HG03280 (cell line): ENCODE data around the gene WDR20.
A peak's percentile ranks its signal among the peaks of the same experiment; 100 is the strongest.
"Not testable (repeated sequence)": the region's sequence is repeated elsewhere in the genome, so short reads cannot be mapped to it uniquely, and the experiment has no call there.

Source experiments
- ATAC-seq: cut with Tn5 transposase; IDR thresholded peaks from one replicate; pipeline ENCODE4 v1.9.1; 2021; ENCODE audit warnings: mild to moderate bottlenecking, moderate library complexity; ENCODE audit not compliant: unreplicated experiment

Gene WDR20

DNA sequence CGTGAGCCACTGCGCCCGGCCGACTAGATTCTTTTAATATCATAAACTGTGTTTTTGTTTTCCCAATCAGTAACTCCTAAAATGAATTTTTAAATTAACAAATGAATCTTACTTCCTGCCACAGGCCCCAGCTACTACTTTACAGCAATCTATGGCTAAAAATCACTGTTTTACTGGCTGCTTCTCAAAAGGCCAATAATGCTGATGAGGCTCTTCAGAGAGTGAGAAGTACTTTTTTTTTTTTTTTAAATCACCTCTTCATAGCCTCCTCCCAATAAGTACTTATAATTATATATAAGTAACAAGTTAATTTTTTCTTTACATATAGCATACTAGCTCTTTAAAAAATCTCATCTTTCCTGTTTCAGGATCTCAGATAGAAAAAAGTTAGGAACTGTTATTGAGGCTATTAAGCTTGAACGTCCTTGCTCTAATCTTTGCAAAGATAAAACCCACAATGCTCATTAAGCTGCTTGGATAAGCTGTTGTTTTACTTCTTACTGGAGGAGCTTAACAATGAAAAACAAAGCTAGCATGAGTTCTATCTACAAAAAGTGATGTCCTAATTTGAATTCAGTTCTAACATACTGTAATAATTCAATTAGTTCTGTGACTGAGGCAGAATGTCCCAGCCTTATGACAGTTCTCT, 12.8 kb upstream of the WDR20 start:
- no peak for ATAC-seq

GRCh38 chr14:102131741-102132140, 8.0 kb upstream of the WDR20 start:
- no peak for ATAC-seq

GRCh38 chr14:102134021-102134420, 5.7 kb upstream of the WDR20 start:
- ATAC-seq = not testable (repeated sequence)

- ATAC-seq = not testable (repeated sequence)
Observed at GRCh38 chr14:102134719-102135118, 5.0 kb upstream of the WDR20 start.

DNA sequence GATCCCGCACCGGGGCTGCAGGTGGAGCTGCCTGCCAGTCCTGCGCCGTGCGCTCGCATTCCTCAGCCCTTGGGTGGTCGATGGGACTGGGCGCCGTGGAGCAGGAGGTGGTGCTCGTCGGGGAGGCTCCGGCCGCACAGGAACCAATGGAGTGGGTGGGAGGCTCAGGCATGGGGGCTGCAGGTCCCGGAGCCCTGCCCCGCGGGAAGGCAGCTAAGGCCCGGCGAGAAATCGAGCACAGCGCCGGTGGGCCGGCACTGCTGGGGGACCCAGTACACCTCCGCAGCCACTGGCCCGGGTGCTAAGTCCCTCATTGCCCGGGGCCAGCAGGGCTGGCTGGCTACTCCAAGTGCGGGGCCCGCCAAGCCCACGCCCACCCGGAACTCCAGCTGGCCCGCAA, 4.2 kb upstream of the WDR20 start:
- ATAC-seq = not testable (repeated sequence)

- no peak for ATAC-seq
Observed at GRCh38 chr14:102138535-102138934, 1.2 kb upstream of the WDR20 start.

GRCh38 chr14:102138961-102139285, 774 bp upstream of the WDR20 start:
- ATAC-seq = peak; percentile 2

- ATAC-seq = peak; percentile 25
Observed at GRCh38 chr14:102140027-102140749, 491 bp downstream of the WDR20 start.

DNA sequence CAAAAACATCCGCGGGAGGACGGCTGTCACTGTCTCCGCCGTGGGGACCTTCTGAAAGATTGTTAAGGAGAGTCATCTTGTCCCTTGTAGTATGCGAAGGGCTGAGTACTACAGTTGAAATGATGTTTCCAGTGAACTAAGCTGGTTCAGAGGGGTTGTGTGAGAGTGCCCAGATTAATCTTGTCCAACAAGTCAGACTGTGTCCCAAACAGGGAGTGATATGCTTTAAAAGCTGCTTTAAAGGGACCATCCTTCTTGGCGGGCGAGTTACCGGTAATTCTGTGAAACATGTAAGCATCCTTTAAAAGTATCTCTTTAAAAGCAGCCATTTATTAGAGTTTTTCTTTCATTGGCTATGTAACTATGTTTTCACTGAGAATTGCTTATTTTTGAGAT, 1.1 kb downstream of the WDR20 start:
- ATAC-seq = no peak

DNA sequence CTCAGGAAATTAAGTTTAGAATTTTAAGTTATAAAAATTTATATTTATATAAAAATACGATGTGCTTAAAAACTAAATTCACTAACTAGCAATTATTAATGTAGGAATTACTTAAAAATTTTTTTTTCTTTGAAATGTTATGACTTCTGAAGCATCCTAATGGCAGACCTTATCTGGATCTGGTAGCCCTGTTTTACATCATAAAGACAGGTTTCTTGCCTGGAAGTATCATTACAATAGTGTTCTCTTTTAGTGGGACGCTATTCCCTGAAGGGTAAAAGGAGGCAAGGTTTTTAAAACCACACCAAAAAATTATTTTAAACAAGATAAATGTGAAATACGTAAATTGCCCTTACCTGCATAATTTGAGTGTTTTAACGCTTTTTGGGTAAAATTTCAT, 2.1 kb downstream of the WDR20 start:
- no peak for ATAC-seq

GRCh38 chr14:102144914-102145313, 5.2 kb downstream of the WDR20 start:
- no peak for ATAC-seq

GRCh38 chr14:102145395-102145794, 5.7 kb downstream of the WDR20 start:
- no peak for ATAC-seq

- ATAC-seq = no peak
Observed at GRCh38 chr14:102146423-102146822, 6.7 kb downstream of the WDR20 start.

DNA sequence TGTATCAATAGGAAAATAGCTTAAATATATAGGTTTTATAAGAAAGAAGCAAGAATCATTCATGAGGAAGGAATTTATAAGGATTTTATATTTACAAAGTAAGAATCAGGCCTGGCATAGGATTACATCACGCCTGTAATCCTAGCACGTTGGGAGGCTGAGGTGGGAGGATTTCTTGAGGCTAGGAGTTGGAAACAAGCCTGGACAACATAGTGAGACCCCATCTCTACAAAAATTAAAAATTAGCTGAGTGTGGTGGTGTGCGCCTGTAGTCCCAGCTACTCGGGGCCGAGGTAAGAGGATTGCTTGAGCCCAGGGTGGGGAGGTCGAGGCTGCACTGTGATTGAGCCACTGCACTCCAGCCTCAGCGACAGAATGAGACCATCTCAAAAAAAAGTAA, 10.4 kb downstream of the WDR20 start:
- no peak for ATAC-seq

DNA sequence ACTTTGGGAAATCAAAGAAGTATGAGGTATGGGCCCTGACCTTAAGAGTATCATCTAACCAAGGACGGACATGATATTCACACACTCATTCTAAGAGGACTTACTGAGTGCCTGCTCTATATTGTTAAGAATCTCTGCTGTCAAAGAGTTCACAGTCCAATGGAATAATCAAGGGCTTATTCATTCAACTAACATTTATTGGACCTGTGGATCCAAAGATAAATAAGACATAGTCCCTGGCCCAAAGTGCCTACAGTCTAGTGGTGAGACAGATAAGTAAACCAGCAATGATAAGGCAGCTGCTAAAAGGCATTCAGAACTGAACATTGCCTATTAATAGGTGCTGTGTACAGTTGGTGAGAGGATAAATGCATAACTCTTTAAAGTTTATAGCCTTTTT, 11.0 kb downstream of the WDR20 start:
- ATAC-seq = no peak

- ATAC-seq = not testable (repeated sequence)
Observed at GRCh38 chr14:102151411-102151810, 11.7 kb downstream of the WDR20 start.

DNA sequence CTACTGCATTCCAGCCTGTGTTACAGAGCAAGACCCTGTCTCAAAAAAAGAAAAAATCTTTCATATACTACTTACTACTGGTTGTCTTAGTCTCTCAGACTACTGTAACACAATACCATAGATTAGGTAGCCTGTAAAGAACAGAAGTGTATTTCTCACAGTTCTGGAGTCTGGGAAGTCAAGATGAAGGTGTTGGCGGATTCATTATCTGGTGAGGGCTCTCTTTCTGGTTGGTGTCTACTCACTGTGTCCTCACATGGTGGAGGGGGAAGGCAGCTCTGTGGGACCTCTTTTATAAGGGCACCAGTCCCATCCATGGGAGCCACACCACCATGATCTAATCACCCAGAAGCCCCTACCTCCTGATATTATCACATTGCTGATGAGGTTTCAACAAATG, 14.4 kb downstream of the WDR20 start:
- no peak for ATAC-seq

- ATAC-seq = no peak
Observed at GRCh38 chr14:102154821-102155549, 15.3 kb downstream of the WDR20 start.

GRCh38 chr14:102157346-102157745, 17.6 kb downstream of the WDR20 start:
- ATAC-seq = no peak

GRCh38 chr14:102158797-102159196, 19.1 kb downstream of the WDR20 start:
- ATAC-seq = no peak

- ATAC-seq = no peak
Observed at GRCh38 chr14:102159841-102160240, 20.1 kb downstream of the WDR20 start.

DNA sequence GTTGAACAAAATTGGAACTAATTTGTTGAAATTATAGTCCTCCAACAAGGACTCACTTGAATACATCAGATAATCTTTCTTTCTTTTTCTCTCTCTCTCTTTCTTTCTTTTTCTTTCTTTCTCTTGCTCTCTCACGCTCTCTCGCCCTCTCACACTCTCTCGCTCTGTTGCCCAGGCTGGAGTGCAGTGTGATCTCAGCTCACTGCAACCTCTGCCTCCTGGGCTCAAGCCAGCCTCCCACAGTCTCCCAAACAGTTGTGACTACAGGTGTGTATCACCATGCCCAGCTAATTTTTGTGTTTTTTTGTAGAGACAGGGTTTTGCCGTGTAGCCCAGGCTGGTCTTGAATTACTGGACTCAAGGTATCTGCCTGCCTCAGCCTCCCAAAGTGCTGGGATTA, 22.8 kb downstream of the WDR20 start:
- no peak for ATAC-seq
